H1 (cell line): ENCODE results near the gene TSSK6. TPM values are rescaled to one million over a fixed set of nuclear protein-coding genes. Genes with fewer than 3 reads are reported as not detected.

Experiments
- CTCF ChIA-PET: fragments of 300-600 bp; sonication (Branson Sonifier 250); formaldehyde crosslinking; loops from one replicate; lab custom pipeline; 2021; ENCODE audit not compliant: partially characterized antibody; lab: Charles Lee
- POLR2A ChIA-PET: fragments of 300-600 bp; sonication (Branson Sonifier 250); formaldehyde crosslinking; loops from one replicate; lab custom pipeline; 2021; ENCODE audit warnings: inconsistent platforms; ENCODE audit not compliant: partially characterized antibody; lab: Charles Lee
- DNase-seq, 2 experiments: peaks; one replicate each; pipeline versions ENCODE4 v3.0.0 to v3.0.0-alpha.2; 2010 to 2022; ENCODE audit warnings: low spot score in 2 of 2, low read depth in 1 of 2, mixed read lengths in 1 of 2
- FAIRE-seq: peaks from 2 replicates; lab custom pipeline; 2011; peaks lifted over from hg19 to GRCh38; lab: Jason Lieb, UNC
- H2AFZ ChIP-seq: 2 replicates; pipeline ENCODE4 v1.8.1; 2012; ENCODE audit warnings: low read length, inconsistent platforms
- H2AK5ac ChIP-seq: 2 replicates; pipeline ENCODE4 v1.6.1; 2013; ENCODE audit warnings: low read depth, low read length
- H2BK120ac ChIP-seq: replicated peaks from 2 replicates; pipeline ENCODE3; 2013; ENCODE audit warnings: low read depth, low read length, inconsistent platforms
- H2BK12ac ChIP-seq: 2 replicates; pipeline ENCODE4 v1.6.1; 2013; ENCODE audit warnings: low read depth, low read length
- H2BK15ac ChIP-seq: 2 replicates; pipeline ENCODE4 v1.6.1; 2013; ENCODE audit warnings: low read length
- H2BK20ac ChIP-seq: 2 replicates; pipeline ENCODE4 v1.6.1; 2013; ENCODE audit warnings: low read length
- H2BK5ac ChIP-seq: 2 replicates; pipeline ENCODE4 v1.6.1; 2013; ENCODE audit warnings: low read depth, low read length
- H3K14ac ChIP-seq: 2 replicates; pipeline ENCODE4 v1.6.1; 2013; ENCODE audit warnings: inconsistent platforms; ENCODE audit not compliant: insufficient read length
- H3K18ac ChIP-seq: 2 replicates; pipeline ENCODE4 v1.6.1; 2013; ENCODE audit warnings: low read length; ENCODE audit errors: extremely low read depth
- H3K23ac ChIP-seq: 2 replicates; pipeline ENCODE4 v1.6.1; 2013; ENCODE audit warnings: inconsistent platforms; ENCODE audit not compliant: insufficient read length
- H3K23me2 ChIP-seq: 2 replicates; pipeline ENCODE4 v1.6.1; 2013; ENCODE audit warnings: low read depth, low read length
- H3K27ac ChIP-seq: 2 replicates; pipeline ENCODE4 v1.6.1; 2011; ENCODE audit warnings: low read depth, low read length, inconsistent platforms
- H3K27me3 ChIP-seq, 4 experiments: replicated peaks in 1 of 4; 1 replicate in 1 of 4; 2 replicates in 3 of 4; pipeline versions ENCODE4 v1.6.1 to v1.8.1; 2011 to 2013; ENCODE audit warnings: low read length in 3 of 4, mild to moderate bottlenecking in 3 of 4, inconsistent platforms in 2 of 4, mixed read lengths in 2 of 4, moderate library complexity in 1 of 4; ENCODE audit not compliant: control insufficient read depth in 3 of 4, insufficient read depth in 3 of 4; ENCODE audit errors: extremely low read depth in 1 of 4
- H3K36me3 ChIP-seq, 4 experiments: 2 replicates each; pipeline versions ENCODE4 v1.6.1 to v1.8.1; 2011 to 2013; ENCODE audit warnings: mild to moderate bottlenecking in 4 of 4, low read length in 3 of 4, moderate library complexity in 2 of 4, control low read depth in 1 of 4, inconsistent platforms in 1 of 4; ENCODE audit not compliant: insufficient read depth in 4 of 4, control insufficient read depth in 2 of 4
- H3K4ac ChIP-seq: replicated peaks from 2 replicates; pipeline ENCODE3; 2013; ENCODE audit warnings: low read length, low read depth, mixed read lengths, inconsistent platforms; ENCODE audit not compliant: insufficient read length
- H3K4me1 ChIP-seq, 4 experiments: replicated peaks in 1 of 4; 1 replicate in 1 of 4; 2 replicates in 3 of 4; pipeline versions ENCODE4 v1.6.1 to v1.8.1; 2011 to 2013; ENCODE audit warnings: low read length in 3 of 4, inconsistent platforms in 2 of 4, mixed read lengths in 1 of 4; ENCODE audit not compliant: insufficient read depth in 4 of 4, control insufficient read depth in 3 of 4
- H3K4me2 ChIP-seq, 2 experiments: 2 replicates each; pipeline versions ENCODE4 v1.6.1 to v1.8.1; 2011 to 2013; ENCODE audit warnings: low read depth in 2 of 2, low read length in 2 of 2, control low read depth in 1 of 2, inconsistent platforms in 1 of 2, mild to moderate bottlenecking in 1 of 2; ENCODE audit not compliant: insufficient read depth in 1 of 2
- H3K4me3 ChIP-seq, 4 experiments: fragments of 200-600, 300-600 bp in 1 of 4; sonication (generic), shearing (Covaris generic), sonication (Bioruptor Twin) in 1 of 4; 2 replicates each; pipeline versions ENCODE4 v1.5.1 to v1.8.1; 2011 to 2016; ENCODE audit warnings: low read length in 4 of 4, low read depth in 3 of 4, control low read depth in 2 of 4, inconsistent platforms in 2 of 4, mild to moderate bottlenecking in 2 of 4, mixed read lengths in 1 of 4, moderate library complexity in 1 of 4; ENCODE audit not compliant: insufficient read depth in 2 of 4; ENCODE audit errors: extremely low read depth in 1 of 4
- H3K56ac ChIP-seq: replicated peaks from 2 replicates; pipeline ENCODE3; 2013; ENCODE audit warnings: low read depth, mild to moderate bottlenecking, mixed read lengths, low read length, inconsistent platforms; ENCODE audit not compliant: insufficient read length
- H3K79me1 ChIP-seq: 2 replicates; pipeline ENCODE4 v1.6.1; 2013; ENCODE audit warnings: low read depth, low read length, control low read depth
- H3K79me2 ChIP-seq, 2 experiments: 2 replicates each; pipeline versions ENCODE4 v1.6.1 to v1.8.1; 2012 to 2013; ENCODE audit warnings: low read length in 2 of 2, mild to moderate bottlenecking in 2 of 2, inconsistent platforms in 1 of 2; ENCODE audit not compliant: insufficient read depth in 2 of 2, control insufficient read depth in 1 of 2
- H3K9ac ChIP-seq, 4 experiments: replicated peaks in 1 of 4; 1 replicate in 1 of 4; 2 replicates in 3 of 4; pipeline versions ENCODE4 v1.6.1 to v1.8.1; 2011 to 2013; ENCODE audit warnings: low read depth in 3 of 4, low read length in 3 of 4, control low read depth in 2 of 4, mild to moderate bottlenecking in 2 of 4, moderate library complexity in 2 of 4, inconsistent platforms in 1 of 4; ENCODE audit errors: extremely low read depth in 1 of 4
- H3K9me3 ChIP-seq, 2 experiments: 2 replicates each; pipeline versions ENCODE4 v1.6.1 to v1.8.1; 2012 to 2013; ENCODE audit warnings: mild to moderate bottlenecking in 2 of 2, moderate library complexity in 2 of 2, control low read depth in 1 of 2, inconsistent platforms in 1 of 2, low read depth in 1 of 2, low read length in 1 of 2, mixed read lengths in 1 of 2; ENCODE audit not compliant: insufficient read depth in 2 of 2
- H4K20me1 ChIP-seq, 2 experiments: replicated peaks in 1 of 2; 2 replicates each; pipeline versions ENCODE3 to v1.8.1; 2011 to 2013; ENCODE audit warnings: inconsistent platforms in 2 of 2, low read length in 2 of 2, mild to moderate bottlenecking in 1 of 2; ENCODE audit not compliant: insufficient read depth in 2 of 2, control insufficient read depth in 1 of 2
- H4K5ac ChIP-seq: 2 replicates; pipeline ENCODE4 v1.6.1; 2013; ENCODE audit warnings: low read length, low read depth, mixed read lengths, inconsistent platforms; ENCODE audit not compliant: insufficient read length
- H4K8ac ChIP-seq: 2 replicates; pipeline ENCODE4 v1.8.0; 2013; ENCODE audit warnings: mild to moderate bottlenecking, moderate library complexity, low read length, inconsistent platforms; ENCODE audit not compliant: insufficient read depth; ENCODE audit errors: extremely low read depth
- H4K91ac ChIP-seq: replicated peaks from 2 replicates; pipeline ENCODE3; 2013; ENCODE audit warnings: low read length, mixed read lengths, inconsistent platforms; ENCODE audit not compliant: insufficient read length
- BRCA1 ChIP-seq: IDR thresholded peaks from 2 replicates; pipeline ENCODE4 v1.6.1; 2012; ENCODE audit warnings: low read depth, low read length, improper control_type of control experiment
- MAFK ChIP-seq: IDR thresholded peaks from 2 replicates; pipeline ENCODE4 v1.6.1; 2012; ENCODE audit warnings: low read depth, mild to moderate bottlenecking, improper control_type of control experiment, low read length
- WGBS, 2 experiments: shearing (Covaris generic) in 1 of 2; methylation state at CpG; one replicate each; pipeline versions ENCODE4 v1.1.6 to v1.1.7; 2013 to 2015; ENCODE audit warnings: low lambda C conversion rate in 2 of 2, mixed read lengths in 2 of 2, inconsistent platforms in 1 of 2, low coverage in 1 of 2, missing lambda C conversion rate in 1 of 2; ENCODE audit not compliant: insufficient replicate concordance in 2 of 2, insufficient coverage in 1 of 2, insufficient read length in 1 of 2; ENCODE audit errors: extremely low coverage in 1 of 2, missing lambda C conversion rate in 1 of 2; 5-methylcytosine and 5-hydroxymethylcytosine counted together
- polyA plus RNA-seq, 7 experiments: library from polyadenylated mRNA; depleted of rRNA in 3 of 7; stranded (reverse) in 5 of 7; unstranded in 2 of 7; fragments of >200 nt in 5 of 7; fragments of 200-250 nt in 2 of 7; gene quantifications; 1 replicate in 5 of 7; 2 replicates in 1 of 7; 4 replicates in 1 of 7; pipeline versions ENCODE4 v1.2.1 to v1.2.3, GENCODE V29; 2011 to 2013; ENCODE audit warnings: missing spikeins in 2 of 7, mixed read lengths in 2 of 7
- total RNA-seq: library from RNA; stranded (reverse); fragmentation: NEBNext Ultra II Directional; extraction: Animal tissue kit (Norgen Biotek cat#: 25700); gene quantifications from 2 replicates; pipeline ENCODE4 v1.2.1, GENCODE V29; 2021

The TSSK6 gene
- total and polyA plus RNA-seq, 2 of the 8 experiments (the other 6 are each of a cell fraction or from before 2014, with no cell fraction given) = 3.6 to 7.8 TPM

DNA sequence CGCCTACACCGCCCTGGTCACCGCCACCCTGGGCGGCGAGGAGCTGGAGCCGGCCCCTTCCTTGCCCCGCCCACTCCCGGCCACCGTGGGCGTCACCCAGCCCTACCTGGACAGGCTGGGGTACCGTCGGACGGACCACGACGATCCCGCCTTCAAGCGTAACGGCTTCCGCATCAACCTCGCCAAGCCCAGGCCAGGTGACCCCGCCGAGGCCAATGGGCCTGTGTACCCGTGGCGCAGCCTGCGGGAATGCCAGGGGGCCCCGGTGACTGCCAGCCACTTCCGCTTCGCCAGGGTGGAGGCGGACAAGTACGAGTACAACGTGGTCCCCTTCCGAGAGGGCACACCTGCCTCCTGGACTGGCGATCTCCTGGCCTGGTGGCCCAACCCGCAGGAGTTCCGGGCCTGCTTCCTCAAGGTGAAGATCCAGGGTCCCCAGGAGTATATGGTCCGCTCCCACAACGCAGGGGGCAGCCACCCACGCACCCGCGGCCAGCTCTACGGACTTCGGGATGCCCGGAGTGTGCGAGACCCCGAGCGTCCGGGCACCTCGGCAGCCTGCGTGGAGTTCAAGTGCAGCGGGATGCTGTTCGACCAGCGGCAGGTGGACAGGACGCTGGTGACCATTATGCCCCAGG, 29.7 kb upstream of the TSSK6 start:
- H3K14ac ChIP-seq = no peak overlapping the region
- no peak for FAIRE-seq
- H2BK12ac ChIP-seq = no peak overlapping the region
- no peak overlapping the region for H3K23ac ChIP-seq
- no peak overlapping the region for H3K9ac ChIP-seq
- no peak overlapping the region for H2BK15ac ChIP-seq
- no peak overlapping the region for H2BK20ac ChIP-seq
- H3K4me3 ChIP-seq = no peak overlapping the region
- H2BK120ac ChIP-seq = no peak overlapping the region
- no peak overlapping the region for H2BK5ac ChIP-seq
- no peaks in the 10 kb centered on the region for H3K79me1 ChIP-seq
- no peak overlapping the region for H4K5ac ChIP-seq
- 92% methylated on average over 37 of the region's 53 CpGs; no CpG with 5 or more reads in 1 of the 2 experiments for WGBS, 2 experiments
- no peak overlapping the region for H3K4ac ChIP-seq
- TF ChIP-seq BRCA1 (no peak), MAFK (no peak)
- H2AFZ ChIP-seq = no peak overlapping the region
- H3K27me3 ChIP-seq = peaks cover 1 to 5% (median 3%) of the 10 kb centered on the region in 4 experiments
- no peak for DNase-seq
- peaks cover 3% of the 10 kb centered on the region; the same call in 1 of the 2 replicates for H3K23me2 ChIP-seq
- H3K4me1 ChIP-seq = peaks cover 0 to 3% (median 0%) of the 10 kb centered on the region in 4 experiments; a peak in 3 of 7 replicates
- ChIA-PET CTCF (interaction anchor here (1.1 to 15.7 kb wide), 2 partner anchors 19 to 37 kb away, joined by 3 to 223 read pairs; no protein-coding TSS in a partner anchor), POLR2A (interaction anchor here (1.0 to 1.5 kb wide), 2 partner anchors 10 to 83 kb away, joined by 3 to 4 read pairs; no protein-coding TSS in a partner anchor)
- H3K4me2 ChIP-seq = no peak overlapping the region
- H3K36me3 ChIP-seq = no peaks in the 10 kb centered on the region
- no peak overlapping the region for H4K91ac ChIP-seq
- no peak overlapping the region for H3K18ac ChIP-seq
- H3K79me2 ChIP-seq = no peaks in the 10 kb centered on the region
- H3K27ac ChIP-seq = no peak overlapping the region
- H3K56ac ChIP-seq = no peak overlapping the region
- no peak overlapping the region for H2AK5ac ChIP-seq
- peaks cover 0 to 1% of the 10 kb centered on the region in 2 experiments; a peak in 1 of 4 replicates for H3K9me3 ChIP-seq
- peaks cover 0 to 1% of the 10 kb centered on the region in 2 experiments for H4K20me1 ChIP-seq
- H4K8ac ChIP-seq = no peak overlapping the region
